ENCODE results near the gene KCNIP1.

GRCh38 chr5:170519549-170519948, 15.7 kb downstream of the KCNIP1 start:
- TF ChIP-seq, protein P1, sequence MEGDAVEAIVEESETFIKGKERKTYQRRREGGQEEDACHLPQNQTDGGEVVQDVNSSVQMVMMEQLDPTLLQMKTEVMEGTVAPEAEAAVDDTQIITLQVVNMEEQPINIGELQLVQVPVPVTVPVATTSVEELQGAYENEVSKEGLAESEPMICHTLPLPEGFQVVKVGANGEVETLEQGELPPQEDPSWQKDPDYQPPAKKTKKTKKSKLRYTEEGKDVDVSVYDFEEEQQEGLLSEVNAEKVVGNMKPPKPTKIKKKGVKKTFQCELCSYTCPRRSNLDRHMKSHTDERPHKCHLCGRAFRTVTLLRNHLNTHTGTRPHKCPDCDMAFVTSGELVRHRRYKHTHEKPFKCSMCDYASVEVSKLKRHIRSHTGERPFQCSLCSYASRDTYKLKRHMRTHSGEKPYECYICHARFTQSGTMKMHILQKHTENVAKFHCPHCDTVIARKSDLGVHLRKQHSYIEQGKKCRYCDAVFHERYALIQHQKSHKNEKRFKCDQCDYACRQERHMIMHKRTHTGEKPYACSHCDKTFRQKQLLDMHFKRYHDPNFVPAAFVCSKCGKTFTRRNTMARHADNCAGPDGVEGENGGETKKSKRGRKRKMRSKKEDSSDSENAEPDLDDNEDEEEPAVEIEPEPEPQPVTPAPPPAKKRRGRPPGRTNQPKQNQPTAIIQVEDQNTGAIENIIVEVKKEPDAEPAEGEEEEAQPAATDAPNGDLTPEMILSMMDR (IDR thresholded peaks at IDR 0.05): no peak
- TF ChIP-seq POLR2A (IDR thresholded peaks at IDR 0.05): no peak
- no peak for TF ChIP-seq EP300 (IDR thresholded peaks at IDR 0.05)

Measured in stomach (tissue), 4 donors.